LoVo (cell line): ENCODE results near the gene RHEBL1.
A peak's percentile ranks its signal among the peaks of the same experiment; 100 is the strongest.

Experiments used
- DNase-seq: peaks from one replicate; pipeline ENCODE4 v3.0.0-alpha.2; 2016; ENCODE audit warnings: low spot score

The RHEBL1 gene

GRCh38 chr12:49069507-49070346 is at the start of gene RHEBL1:
Gene RHEBL1 (minus strand): TSS chr12:49069979. CDS start chr12:49069785, 194 bp downstream.
- DNase-seq = peak; percentile 100

GRCh38 chr12:49111206-49111605 is 41.4 kb upstream of the RHEBL1 start:
- DNase-seq = no peak

GRCh38 chr12:49110464-49111155 is 40.8 kb upstream of the RHEBL1 start, which contains the start of gene LMBR1L:
Gene LMBR1L (minus strand): TSS chr12:49110847. CDS start chr12:49110555, 292 bp downstream.
- peak; percentile 100 for DNase-seq

GRCh38 chr12:49109641-49110463 is 40.1 kb upstream of the RHEBL1 start:
- no peak for DNase-seq

- DNase-seq = no peak
These were observed 39.2 kb upstream of the RHEBL1 start for GRCh38 chr12:49108958-49109404.

- no peak for DNase-seq
These were observed 35.8 kb upstream of the RHEBL1 start for GRCh38 chr12:49105504-49106084.

GRCh38 chr12:49104822-49105221 is 35.0 kb upstream of the RHEBL1 start:
- no peak for DNase-seq

- no peak for DNase-seq
These were observed 30.6 kb upstream of the RHEBL1 start for GRCh38 chr12:49100380-49100779.

- DNase-seq = no peak
These were observed 28.9 kb upstream of the RHEBL1 start for GRCh38 chr12:49098703-49099102.

GRCh38 chr12:49098035-49098451 is 28.3 kb upstream of the RHEBL1 start:
- peak; percentile 42 for DNase-seq

GRCh38 chr12:49097381-49097780 is 27.6 kb upstream of the RHEBL1 start:
- no peak for DNase-seq

GRCh38 chr12:49094975-49095365 is 25.2 kb upstream of the RHEBL1 start:
- no peak for DNase-seq

GRCh38 chr12:49094160-49094974 is 24.6 kb upstream of the RHEBL1 start, which contains the start of gene DHH:
Gene DHH (minus strand): TSS chr12:49094801. CDS start chr12:49094512, 289 bp downstream.
- no peak for DNase-seq

GRCh38 chr12:49093792-49094159 is 24.0 kb upstream of the RHEBL1 start:
- no peak for DNase-seq

- no peak for DNase-seq
These were observed 23.1 kb upstream of the RHEBL1 start for GRCh38 chr12:49092816-49093406.

GRCh38 chr12:49092086-49092815 is 22.5 kb upstream of the RHEBL1 start:
- DNase-seq = no peak

- DNase-seq = no peak
These were observed 22.0 kb upstream of the RHEBL1 start for GRCh38 chr12:49091836-49092085.

- no peak for DNase-seq
These were observed 21.5 kb upstream of the RHEBL1 start for GRCh38 chr12:49091056-49091835.
